GM13976 (cell line): ENCODE results near the gene PKD1L1.

Experiments
- DNase-seq: peaks from one replicate; pipeline ENCODE4 v3.0.0; 2012; ENCODE audit warnings: low spot score
- in situ Hi-C: fragments of 300-500 bp; cut with MboI; formaldehyde crosslinking; loops from one replicate; pipeline ENCODE4 v1.12.0; 2022; ENCODE audit warnings: low sequenced_read_pairs, mixed read lengths, inconsistent platforms; ENCODE audit not compliant: unreplicated experiment
- TF ChIP-seq, protein P1 (sequence below): IDR thresholded peaks from 2 replicates; pipeline ENCODE4 v1.5.1; 2012; ENCODE audit warnings: borderline replicate concordance, mild to moderate bottlenecking; ENCODE audit not compliant: insufficient read depth; ENCODE audit errors: extremely low read depth, missing control alignments, control extremely low read depth

Gene PKD1L1

DNA sequence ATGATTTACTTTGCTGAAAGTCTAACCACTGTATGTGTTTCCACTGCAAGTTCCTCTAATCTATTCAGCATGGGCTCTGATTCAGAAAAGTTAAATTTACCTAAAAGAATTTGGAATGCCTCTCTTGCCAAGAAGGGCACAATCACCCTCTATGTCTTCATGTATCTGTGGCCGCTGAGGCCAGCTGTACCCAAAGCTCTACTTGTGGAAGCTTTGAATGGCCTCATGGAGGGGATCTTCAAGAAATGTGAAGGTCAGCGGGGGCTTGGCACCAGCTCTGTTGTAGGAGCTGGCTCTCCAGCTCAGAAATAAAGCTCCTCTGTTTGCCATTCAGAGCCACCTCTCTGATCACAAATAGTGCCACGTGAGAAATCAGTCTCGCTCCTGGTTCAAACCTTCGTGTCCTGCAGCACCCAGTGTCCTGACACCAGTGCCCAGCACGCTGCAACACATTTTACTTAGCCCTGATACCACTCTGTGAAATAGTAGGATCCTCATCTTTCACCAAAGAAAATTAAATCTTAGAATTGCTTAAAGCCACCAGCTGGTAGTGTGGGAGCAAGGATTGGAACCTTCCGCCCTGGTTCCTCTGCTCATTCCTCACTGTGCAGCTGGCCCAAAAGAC lies 61.1 kb downstream of the PKD1L1 start:
- in situ Hi-C loops, result no loop called here

DNA sequence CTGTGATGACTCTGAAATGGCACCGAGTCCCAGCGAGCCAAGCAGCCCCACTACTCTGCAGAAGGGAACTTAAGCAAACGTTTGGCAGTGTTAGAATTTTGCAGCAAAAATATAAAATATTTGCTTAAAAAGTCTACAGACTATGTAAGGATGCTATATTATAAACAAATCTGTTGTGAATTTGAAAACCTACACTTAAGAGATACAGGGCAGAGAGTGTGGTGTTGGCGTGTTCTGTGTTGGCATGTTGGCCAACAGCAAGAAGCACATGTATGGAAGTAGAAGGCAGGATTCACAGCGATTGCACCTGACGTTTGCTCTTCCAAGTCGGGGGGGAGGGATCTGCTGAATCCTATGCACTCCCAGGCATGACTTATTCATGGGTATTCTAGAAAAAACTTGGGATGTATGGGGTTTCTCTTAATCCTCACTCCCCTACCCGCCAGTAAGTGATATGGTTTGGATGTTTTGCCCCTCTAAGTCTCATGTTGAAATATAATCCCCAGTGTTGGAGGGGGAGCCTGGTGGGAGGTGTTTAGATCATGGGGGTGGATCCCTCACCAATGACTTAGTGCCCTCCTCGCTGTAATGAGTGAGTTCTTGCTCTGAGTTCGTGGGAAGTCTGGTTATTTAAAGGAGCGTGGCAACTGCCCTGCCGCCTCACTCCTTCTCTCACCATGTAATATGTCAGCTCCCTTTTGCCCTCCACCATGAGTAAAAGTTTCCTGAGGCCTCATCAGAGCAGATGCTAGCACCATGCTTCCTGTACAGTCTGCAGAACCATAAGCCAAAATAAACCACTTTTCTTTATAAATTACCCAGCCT lies 62.1 kb downstream of the PKD1L1 start:
- in situ Hi-C loops, result no loop called here
- no peak for DNase-seq

More for the DNA sequence above, 61.1 kb downstream of the PKD1L1 start:
- DNase-seq, result no peak
- TF ChIP-seq, protein P1, sequence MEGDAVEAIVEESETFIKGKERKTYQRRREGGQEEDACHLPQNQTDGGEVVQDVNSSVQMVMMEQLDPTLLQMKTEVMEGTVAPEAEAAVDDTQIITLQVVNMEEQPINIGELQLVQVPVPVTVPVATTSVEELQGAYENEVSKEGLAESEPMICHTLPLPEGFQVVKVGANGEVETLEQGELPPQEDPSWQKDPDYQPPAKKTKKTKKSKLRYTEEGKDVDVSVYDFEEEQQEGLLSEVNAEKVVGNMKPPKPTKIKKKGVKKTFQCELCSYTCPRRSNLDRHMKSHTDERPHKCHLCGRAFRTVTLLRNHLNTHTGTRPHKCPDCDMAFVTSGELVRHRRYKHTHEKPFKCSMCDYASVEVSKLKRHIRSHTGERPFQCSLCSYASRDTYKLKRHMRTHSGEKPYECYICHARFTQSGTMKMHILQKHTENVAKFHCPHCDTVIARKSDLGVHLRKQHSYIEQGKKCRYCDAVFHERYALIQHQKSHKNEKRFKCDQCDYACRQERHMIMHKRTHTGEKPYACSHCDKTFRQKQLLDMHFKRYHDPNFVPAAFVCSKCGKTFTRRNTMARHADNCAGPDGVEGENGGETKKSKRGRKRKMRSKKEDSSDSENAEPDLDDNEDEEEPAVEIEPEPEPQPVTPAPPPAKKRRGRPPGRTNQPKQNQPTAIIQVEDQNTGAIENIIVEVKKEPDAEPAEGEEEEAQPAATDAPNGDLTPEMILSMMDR, result no peak

DNA sequence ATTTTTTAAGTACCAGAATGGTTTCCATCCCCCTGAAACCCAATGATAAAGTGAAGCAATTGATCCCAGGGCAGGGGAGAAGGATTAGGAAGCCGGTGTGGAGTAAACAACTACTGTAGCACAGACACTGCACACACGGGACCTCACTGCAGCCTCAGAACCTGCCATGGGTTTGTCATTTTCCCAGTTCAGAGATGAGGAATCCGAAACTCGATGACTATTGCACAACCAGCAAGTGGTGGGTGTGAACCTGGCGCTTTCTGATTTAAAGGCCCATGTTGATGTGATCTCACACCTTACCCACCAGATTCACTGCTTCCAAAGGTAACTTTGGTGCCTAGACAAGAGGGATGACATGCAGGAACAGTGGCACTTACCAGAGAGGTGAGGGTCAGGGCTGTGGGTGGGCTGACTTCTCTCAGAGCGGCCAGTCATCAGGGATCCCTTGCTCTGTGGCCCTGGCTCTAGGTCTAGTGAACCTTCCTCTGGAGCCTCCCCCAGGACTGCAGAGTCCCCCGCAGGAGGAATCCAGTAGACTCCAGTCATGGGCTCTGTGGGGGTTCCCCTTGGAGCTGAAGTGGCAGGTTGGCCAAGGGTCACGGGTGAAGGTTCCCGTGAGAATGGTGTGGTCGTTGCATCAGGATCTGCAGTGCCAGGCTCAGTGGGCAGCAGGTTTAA lies 62.8 kb downstream of the PKD1L1 start:
- no peak for DNase-seq
- in situ Hi-C loops, result no loop called here
- TF ChIP-seq, protein P1, result no peak

More for the DNA sequence above, 62.1 kb downstream of the PKD1L1 start:
- TF ChIP-seq, protein P1, result no peak

DNA sequence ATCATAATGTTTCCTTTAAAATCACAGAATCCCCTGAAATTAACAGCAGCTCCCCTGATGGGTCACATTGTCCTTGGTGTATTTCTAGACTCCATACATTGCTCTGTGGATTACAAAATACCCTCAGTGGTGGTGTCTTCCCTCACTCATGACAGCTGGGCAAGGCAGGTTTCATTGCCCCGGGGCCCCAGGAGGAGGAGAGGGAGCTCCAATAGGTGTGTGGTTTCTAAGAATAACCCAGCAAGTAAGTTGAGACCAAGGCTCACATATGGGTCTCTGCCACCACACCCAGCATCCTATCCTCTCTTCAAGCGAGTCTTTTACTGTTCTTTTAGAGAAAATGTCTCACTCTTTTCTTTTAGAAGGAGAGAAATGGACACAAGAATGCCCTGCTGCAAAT lies 63.6 kb downstream of the PKD1L1 start:
- no peak for DNase-seq
- in situ Hi-C loops, result no loop called here

DNA sequence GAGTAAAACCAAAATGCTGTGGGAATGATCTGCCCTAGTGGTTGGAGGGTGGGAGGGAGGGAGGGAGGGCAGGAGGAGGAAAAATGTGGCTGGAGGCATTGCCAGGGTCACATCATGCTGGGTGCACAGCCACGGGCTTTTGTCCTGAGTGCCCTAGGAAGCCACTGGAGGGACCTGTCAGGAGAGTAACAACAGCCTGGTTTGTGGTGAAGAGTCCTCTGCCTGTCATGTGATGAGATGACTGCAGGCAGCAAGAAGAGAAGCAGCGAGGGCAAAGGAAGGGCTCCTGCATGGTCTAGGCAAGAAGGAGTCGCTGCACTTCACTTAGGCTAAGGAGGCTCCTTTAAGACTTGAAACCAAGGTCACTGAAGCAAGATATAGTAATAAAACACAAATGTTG lies 65.6 kb downstream of the PKD1L1 start:
- TF ChIP-seq, protein P1, result no peak
- in situ Hi-C loops, result no loop called here

More for the DNA sequence above, 63.6 kb downstream of the PKD1L1 start:
- TF ChIP-seq, protein P1, result no peak

DNA sequence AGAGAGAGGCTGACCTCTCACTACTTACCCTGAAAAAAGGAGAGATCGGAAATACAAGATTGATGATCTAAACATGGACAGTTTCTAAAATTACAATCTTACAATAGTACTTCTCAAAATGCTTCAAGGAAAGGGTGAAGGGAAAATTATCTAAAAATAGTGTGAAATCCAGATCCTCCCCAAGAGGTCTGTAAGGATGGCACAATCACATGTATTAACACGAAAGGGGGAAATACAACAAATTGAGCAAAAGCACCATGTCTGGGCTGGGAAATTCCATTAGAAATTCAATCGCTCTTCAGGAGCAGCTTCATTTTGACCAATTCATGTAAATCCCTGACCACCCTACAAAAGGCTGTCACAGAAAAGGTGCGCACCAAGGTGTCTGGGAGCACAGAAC lies 67.0 kb downstream of the PKD1L1 start:
- no peak for DNase-seq
- TF ChIP-seq, protein P1, result no peak
- in situ Hi-C loops, result no loop called here

More for the DNA sequence above, 65.6 kb downstream of the PKD1L1 start:
- DNase-seq, result no peak
